Kidney (tissue), 14 donors: ENCODE data around the gene SNED1. TPM values are rescaled to one million over a fixed set of nuclear protein-coding genes. Genes with fewer than 3 reads are reported as not detected.

Source experiments
- DNase-seq, 5 donors: peaks; one replicate each; pipeline ENCODE4 v3.0.0-alpha.2; 2013 to 2020
- FAIRE-seq: peaks from 2 replicates; lab custom pipeline; 2012; peaks lifted over from hg19 to GRCh38; lab: Jason Lieb, UNC
- H3K27ac ChIP-seq, 2 donors: one replicate each; pipeline ENCODE4 v1.7.0; 2013; ENCODE audit warnings: low read depth in 2 of 2, low read length in 2 of 2, inconsistent platforms in 1 of 2
- H3K27me3 ChIP-seq: one replicate; pipeline ENCODE4 v1.7.1; 2013; ENCODE audit warnings: low read length, inconsistent platforms; ENCODE audit not compliant: control insufficient read depth, insufficient read depth
- H3K36me3 ChIP-seq, 3 donors: one replicate each; pipeline versions ENCODE4 v1.7.0 to v1.7.1; 2013; ENCODE audit warnings: low read length in 3 of 3, control low read depth in 1 of 3, inconsistent platforms in 1 of 3; ENCODE audit not compliant: insufficient read depth in 3 of 3, control insufficient read depth in 2 of 3
- H3K4me1 ChIP-seq, 3 donors: one replicate each; pipeline versions ENCODE4 v1.7.0 to v1.7.1; 2013; ENCODE audit warnings: low read length in 3 of 3, inconsistent platforms in 1 of 3, low read depth in 1 of 3; ENCODE audit not compliant: control insufficient read depth in 2 of 3, insufficient read depth in 2 of 3
- H3K4me3 ChIP-seq, 3 donors: one replicate each; pipeline versions ENCODE4 v1.7.0 to v1.8.1; 2013; ENCODE audit warnings: low read length in 3 of 3, control low read depth in 1 of 3, inconsistent platforms in 1 of 3
- H3K9ac ChIP-seq, 3 donors: one replicate each; pipeline versions ENCODE4 v1.7.0 to v1.7.1; 2013; ENCODE audit warnings: low read length in 3 of 3, control low read depth in 1 of 3, inconsistent platforms in 1 of 3
- H3K9me3 ChIP-seq, 3 donors: one replicate each; pipeline versions ENCODE4 v1.7.0 to v1.7.1; 2013; ENCODE audit warnings: low read length in 3 of 3, control low read depth in 1 of 3, inconsistent platforms in 1 of 3; ENCODE audit not compliant: control insufficient read depth in 2 of 3, insufficient read depth in 1 of 3
- intact Hi-C: fragments of 100-400 bp; cut with DNase I; formaldehyde crosslinking; loops from one replicate; pipeline ENCODE4 v1.11.1; 2022
- polyA plus RNA-seq: library from polyadenylated mRNA; stranded (reverse); fragments of 350-450 nt; fragmentation: Illumina TruSeq; extraction: RNeasy Lipid Tissue Mini Kit (QIAGEN cat#74804); gene quantifications from one replicate; pipeline ENCODE4 v1.2.3, GENCODE V29; 2014; ENCODE audit warnings: low read depth, low replicate concordance; ENCODE audit not compliant: insufficient read depth
- total RNA-seq: library from RNA; stranded (reverse); fragmentation: NEBNext Ultra II Directional; extraction: Animal tissue kit (Norgen Biotek cat#: 25700); gene quantifications from one replicate; pipeline ENCODE4 v1.2.1, GENCODE V29; 2021
- TF ChIP-seq, protein P1 (sequence below): IDR thresholded peaks from 3 replicates; pipeline ENCODE4 v1.5.1; 2012; ENCODE audit warnings: mild to moderate bottlenecking, moderate library complexity, borderline replicate concordance; ENCODE audit not compliant: insufficient read depth; ENCODE audit errors: extremely low read depth
- donor health status: control.
- donor health status: control.
- donor health status: control.
- donor health status: control.
- donor health status: control.
- donor health status: DM: yes; HTN: yes; CAD: no.
- donor health status: Normal renal cell carcinoma (clear cell type).

The SNED1 gene
- total and polyA plus RNA-seq, 2 donors from 2014 or later = 3.0 to 42.1 TPM

- H3K27ac ChIP-seq = no peak overlapping the region
- no peaks in the 10 kb centered on the region for H3K9me3 ChIP-seq
- FAIRE-seq = no peak
- DNase-seq = no peak
- H3K4me1 ChIP-seq = no peaks in the 10 kb centered on the region
- H3K9ac ChIP-seq = no peak overlapping the region
- TF ChIP-seq, protein P1, sequence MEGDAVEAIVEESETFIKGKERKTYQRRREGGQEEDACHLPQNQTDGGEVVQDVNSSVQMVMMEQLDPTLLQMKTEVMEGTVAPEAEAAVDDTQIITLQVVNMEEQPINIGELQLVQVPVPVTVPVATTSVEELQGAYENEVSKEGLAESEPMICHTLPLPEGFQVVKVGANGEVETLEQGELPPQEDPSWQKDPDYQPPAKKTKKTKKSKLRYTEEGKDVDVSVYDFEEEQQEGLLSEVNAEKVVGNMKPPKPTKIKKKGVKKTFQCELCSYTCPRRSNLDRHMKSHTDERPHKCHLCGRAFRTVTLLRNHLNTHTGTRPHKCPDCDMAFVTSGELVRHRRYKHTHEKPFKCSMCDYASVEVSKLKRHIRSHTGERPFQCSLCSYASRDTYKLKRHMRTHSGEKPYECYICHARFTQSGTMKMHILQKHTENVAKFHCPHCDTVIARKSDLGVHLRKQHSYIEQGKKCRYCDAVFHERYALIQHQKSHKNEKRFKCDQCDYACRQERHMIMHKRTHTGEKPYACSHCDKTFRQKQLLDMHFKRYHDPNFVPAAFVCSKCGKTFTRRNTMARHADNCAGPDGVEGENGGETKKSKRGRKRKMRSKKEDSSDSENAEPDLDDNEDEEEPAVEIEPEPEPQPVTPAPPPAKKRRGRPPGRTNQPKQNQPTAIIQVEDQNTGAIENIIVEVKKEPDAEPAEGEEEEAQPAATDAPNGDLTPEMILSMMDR = no peak
- no peaks in the 10 kb centered on the region for H3K27me3 ChIP-seq
- peaks cover 0 to 13% (median 6%) of the 10 kb centered on the region in 3 donors for H3K36me3 ChIP-seq
- H3K4me3 ChIP-seq = no peak overlapping the region
- intact Hi-C loops = no loop called here
Measured at GRCh38 chr2:241074901-241075540, 76.6 kb downstream of the SNED1 start.

DNA sequence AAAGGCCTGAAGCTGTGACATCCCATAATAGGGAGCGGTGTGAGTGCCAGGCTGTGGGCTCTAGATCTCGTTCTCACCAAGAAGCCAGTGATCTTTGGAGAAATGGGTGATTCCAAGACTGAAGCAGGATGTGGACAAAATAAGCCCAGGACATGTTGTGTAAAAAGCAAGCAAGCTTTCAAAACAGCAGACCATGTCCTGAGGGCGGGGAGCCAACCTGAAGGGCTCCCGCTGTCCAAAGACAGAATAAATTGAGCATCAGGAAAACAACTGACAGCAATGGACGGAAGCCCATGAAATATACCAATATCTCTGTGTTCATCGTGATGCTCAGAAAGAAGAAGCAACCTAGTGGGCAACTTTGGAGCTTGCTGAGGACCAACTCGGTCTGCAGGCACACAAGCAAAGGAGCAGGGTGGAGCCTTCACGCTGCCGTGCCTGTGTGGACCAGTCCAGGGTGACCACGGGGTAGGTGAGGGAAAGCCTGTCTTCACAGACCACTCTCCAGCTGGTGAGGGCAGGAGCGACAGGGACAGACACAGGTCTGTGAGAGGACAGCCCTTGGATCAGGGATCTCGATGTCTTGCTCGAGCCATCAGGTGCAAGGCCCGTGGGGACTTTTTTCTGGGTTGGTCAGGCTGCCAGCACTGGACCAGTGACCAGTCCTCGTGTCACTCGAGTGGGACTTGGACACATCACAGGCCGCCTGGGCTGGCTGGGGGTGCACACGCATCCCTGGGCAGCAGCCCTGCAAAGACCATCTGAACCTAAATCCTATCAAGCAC is 82.2 kb downstream of the SNED1 start:
- FAIRE-seq = no peak
- peaks cover 0 to 4% (median 0%) of the 10 kb centered on the region in 3 donors for H3K4me1 ChIP-seq
- H3K9me3 ChIP-seq = no peaks in the 10 kb centered on the region
- TF ChIP-seq, protein P1 = no peak
- H3K27me3 ChIP-seq = no peaks in the 10 kb centered on the region
- no peak overlapping the region for H3K4me3 ChIP-seq
- intact Hi-C loops = no loop called here
- peaks cover 0 to 4% (median 0%) of the 10 kb centered on the region in 3 donors for H3K36me3 ChIP-seq
- H3K27ac ChIP-seq = no peak overlapping the region
- DNase-seq = peak in 1 of 5 donors; percentile 69
- no peak overlapping the region for H3K9ac ChIP-seq

GRCh38 chr2:241081190-241081642 is 82.8 kb downstream of the SNED1 start:
- H3K4me1 ChIP-seq = peaks cover 0 to 4% (median 0%) of the 10 kb centered on the region in 3 donors
- H3K9ac ChIP-seq = no peak overlapping the region
- H3K27ac ChIP-seq = no peak overlapping the region
- FAIRE-seq (no peak), DNase-seq (peak in 1 of 5 donors; percentile 57)
- TF ChIP-seq, protein P1 = no peak
- H3K9me3 ChIP-seq = no peaks in the 10 kb centered on the region
- H3K36me3 ChIP-seq = peaks cover 0 to 8% (median 1%) of the 10 kb centered on the region in 3 donors
- H3K4me3 ChIP-seq = no peak overlapping the region
- intact Hi-C loops = no loop called here
- H3K27me3 ChIP-seq = no peaks in the 10 kb centered on the region
